GM18505 (cell line): ENCODE measurements around the gene C2CD3.

Experiments used
- ATAC-seq: cut with Tn5 transposase; IDR thresholded peaks from one replicate; pipeline ENCODE4 v1.9.1; 2021; ENCODE audit not compliant: unreplicated experiment
- POLR2A ChIP-seq: IDR thresholded peaks from 4 replicates; pipeline ENCODE4 v1.6.1; 2011; ENCODE audit warnings: borderline replicate concordance; ENCODE audit not compliant: insufficient read depth, insufficient read length; ENCODE audit errors: extremely low read depth

Gene C2CD3, protein sequence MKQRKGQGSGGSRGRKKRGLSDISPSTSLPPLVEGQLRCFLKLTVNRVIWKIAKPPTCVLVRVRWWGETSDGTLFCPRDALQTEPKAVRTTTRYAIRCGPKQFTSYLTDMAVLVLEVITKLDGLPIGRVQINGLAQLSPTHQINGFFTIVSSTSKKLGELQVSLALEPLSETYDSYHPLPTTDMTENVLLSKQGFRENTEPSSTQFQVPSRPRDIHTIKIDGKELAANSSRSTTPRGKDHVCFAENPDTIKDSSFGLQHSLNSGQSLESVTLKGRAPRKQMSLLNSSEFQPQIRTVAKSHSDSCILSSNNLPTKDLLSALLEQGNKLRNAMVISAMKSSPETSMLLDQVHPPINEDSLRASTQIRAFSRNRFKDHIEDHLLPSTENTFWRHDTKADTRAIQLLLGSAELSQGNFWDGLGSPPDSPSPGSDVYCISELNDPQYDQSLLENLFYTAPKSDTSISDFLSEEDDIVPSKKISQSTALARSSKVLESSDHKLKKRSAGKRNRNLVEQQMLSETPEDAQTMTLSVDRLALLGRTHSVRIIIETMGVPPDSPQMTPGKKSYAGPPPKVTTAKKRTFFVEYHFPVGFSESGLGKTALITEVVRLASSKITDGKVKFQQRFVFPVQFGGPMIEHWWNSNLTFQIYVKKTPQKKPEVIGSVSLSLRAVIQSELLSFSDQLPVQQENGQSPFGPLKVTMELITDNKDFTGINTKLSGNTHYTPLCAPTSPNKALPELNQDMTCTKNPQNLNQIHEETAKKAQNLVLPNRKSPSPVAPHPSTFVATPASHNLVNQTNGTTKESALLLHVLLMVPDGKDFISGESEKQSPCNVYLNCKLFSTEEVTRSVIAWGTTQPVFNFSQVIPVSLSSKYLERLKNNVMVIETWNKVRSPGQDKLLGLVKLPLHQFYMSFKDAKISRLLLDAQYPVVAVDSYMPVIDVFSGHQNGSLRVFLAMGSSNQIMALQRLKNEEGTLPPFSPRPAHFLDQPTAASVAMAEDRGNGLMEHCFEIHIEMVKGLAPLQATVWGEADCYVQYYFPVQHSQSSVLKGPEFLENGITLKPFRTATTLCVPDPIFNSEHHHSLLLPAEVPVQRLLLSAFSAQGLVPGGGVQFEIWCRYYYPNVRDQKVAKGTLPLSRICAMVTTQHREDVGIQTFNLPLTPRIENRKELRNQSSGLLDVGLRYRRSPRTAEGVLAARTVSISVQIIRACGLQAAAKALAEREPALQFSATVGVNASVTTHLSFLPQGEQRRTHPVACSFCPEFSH (N-terminal part only)

DNA sequence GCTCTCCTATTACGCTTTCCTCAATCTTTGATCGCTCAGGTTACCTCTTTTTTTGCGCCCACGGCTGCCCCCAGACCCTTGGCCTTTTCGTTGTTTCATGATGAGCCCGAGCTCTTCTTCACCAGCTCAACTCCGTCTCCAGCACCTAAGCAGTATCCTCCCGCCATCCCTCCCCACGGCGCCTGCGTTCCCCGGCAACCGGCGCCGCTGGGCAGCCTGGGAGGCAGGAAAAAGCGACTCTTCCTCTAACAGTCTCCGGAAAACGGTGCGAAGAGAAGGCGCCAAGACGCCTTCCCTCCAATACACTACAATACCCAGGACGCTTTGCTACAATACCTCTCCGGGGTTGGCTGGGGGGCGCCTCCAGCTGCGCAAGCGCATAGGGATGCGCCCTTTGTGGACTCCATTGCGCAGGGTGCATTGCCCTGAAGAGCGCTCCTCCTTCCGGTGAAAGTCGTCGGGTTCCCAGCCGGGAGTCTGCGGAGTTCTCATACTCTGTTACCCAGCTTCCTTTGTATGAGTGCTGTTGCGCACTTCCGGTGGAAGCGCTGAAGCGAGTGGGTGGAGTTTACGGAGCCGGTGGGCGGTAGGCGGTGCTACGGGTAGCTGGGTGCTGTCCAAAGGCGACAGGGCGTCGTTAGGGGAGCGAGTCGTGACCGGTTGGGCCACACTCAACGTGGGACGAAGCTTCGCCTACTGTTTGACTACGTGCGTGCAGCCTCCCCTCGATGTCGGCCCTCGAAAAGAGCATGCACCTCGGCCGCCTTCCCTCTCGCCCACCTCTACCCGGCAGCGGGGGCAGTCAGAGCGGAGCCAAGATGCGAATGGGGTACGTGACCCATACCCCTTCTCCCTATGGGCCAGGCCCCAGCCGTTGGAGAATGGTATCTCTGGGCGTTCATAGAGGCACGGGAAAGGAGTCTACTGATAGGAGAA, at the start of gene C2CD3, which contains the start of gene PPME1:
TSS of gene C2CD3 (minus strand) at position 309 of the 936 bp plus-strand sequence. CDS start at position 99, 210 bp downstream.
TSS of gene PPME1 (plus strand) at position 596 of the 936 bp plus-strand sequence. CDS start at position 729, 133 bp downstream.
- TF ChIP-seq POLR2A: peak; percentile 90
- ATAC-seq: peak; percentile 94

DNA sequence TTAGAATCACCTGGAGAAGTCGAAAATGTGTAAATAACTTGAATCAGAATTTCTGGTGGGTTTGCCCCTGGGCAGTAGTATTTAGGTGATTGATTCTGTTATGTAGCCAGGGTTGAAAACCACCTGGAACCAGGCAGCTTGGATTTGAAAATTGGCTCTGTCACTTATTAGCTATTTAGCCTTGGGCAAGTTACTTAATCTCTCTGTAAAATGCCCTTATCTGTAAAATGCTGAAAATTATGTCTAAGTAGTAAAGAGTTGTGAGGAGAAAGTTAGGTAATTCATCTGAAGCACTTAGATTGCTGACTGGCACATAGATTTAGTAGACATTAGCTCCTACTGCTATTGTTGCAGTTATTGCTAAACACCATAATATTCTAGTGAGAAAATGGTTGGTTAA, 49.6 kb upstream of the C2CD3 start:
- no peak for ATAC-seq
- no peak for TF ChIP-seq POLR2A

DNA sequence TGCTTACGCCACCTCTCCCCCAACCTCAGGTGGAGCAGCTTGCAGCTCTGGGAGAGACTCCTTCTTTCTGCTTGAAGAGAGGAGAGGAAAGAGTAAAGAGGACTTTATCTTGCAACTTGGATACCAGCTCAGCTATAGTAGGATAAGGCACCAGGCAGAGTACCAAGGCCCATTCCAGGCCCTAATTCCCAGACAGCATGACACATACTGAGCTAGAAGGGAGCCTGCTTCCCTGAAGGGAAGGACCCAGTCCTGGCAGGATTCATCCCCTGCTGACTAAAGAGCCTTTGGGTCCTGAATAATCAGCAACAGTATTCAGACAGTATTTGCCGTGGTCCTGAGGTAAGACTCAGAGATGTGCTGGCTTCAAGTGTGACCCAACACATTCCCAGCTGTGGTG, 41.7 kb upstream of the C2CD3 start:
- no peak for ATAC-seq

DNA sequence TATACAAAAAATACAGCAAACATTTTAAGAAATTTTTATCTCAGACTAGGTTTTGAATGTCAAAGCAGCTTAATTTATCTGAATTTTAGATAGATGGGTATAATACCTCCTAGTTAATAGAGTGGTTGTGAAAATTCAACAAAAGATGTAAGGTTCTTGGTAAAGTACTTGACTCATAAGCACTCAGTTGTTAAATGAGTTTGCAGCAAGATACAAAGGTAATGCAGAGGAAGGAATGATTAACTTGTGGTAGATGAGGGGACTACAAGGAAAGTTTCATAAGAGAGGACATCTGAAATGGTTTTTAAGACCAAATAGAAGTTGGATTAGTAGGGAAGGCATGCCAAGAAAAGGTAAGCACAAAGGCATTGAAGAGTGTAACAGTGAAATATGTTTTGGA, 37.7 kb upstream of the C2CD3 start:
- no peak for ATAC-seq

More for the DNA sequence above, 41.7 kb upstream of the C2CD3 start:
- no peak for TF ChIP-seq POLR2A

DNA sequence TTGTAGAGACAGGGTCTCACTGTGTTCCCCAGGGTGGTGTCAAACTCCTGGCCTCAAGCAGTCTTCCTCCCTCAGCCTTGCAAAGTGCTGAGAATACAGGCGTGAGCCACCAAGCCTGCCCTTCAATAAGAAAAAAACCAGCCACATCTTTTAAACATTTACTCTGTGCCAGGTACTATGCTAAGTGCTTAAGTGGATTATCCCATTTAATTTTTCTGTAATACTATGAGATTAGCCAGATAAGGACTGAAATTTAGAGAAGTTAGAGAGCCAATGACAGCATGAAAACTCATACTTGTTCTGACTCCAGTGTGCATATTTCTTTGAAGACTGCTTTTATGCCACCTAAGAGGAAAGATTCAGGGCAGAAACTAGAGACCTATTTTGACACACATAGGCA, 35.9 kb upstream of the C2CD3 start:
- TF ChIP-seq POLR2A: no peak
- no peak for ATAC-seq

More for the DNA sequence above, 37.7 kb upstream of the C2CD3 start:
- no peak for TF ChIP-seq POLR2A

DNA sequence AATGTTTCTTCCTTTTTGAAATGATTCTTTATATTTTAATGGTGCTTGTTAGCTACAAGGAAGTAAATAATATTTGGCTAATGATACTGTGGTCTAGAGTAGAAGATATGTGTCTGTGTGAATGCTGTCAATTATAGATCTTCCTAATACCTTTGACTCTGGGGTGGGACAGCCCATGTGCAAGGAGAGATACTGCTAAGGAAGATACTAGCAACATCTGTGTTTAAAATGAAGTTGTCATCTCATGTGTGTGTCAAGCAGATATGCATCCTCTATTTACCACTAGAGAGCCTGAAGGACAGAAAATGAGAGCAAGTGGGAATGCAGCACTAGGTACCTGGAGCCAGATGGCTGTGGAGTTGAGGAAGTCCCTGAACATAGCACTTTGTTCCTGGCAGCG, 34.4 kb upstream of the C2CD3 start:
- ATAC-seq: no peak
- no peak for TF ChIP-seq POLR2A

DNA sequence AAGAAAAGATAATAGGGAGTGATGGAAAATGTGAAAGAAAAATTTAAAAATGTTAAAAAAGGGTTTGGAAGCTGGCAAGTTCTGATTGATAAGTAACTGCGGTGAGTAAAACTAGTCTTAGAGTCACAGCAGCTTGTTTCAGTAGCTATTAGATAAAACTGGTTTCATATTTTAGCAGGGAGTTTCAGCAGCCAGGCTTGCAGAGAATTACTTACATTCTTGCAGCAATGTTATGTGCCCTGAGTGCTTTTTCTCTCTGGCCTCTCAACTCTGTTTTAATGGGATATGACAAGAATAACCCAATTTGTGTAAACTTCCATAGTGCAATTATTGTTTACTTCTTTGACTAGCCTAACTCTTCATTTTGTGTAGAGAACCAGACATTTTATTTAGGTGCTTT, 33.9 kb upstream of the C2CD3 start:
- TF ChIP-seq POLR2A: no peak
- no peak for ATAC-seq

DNA sequence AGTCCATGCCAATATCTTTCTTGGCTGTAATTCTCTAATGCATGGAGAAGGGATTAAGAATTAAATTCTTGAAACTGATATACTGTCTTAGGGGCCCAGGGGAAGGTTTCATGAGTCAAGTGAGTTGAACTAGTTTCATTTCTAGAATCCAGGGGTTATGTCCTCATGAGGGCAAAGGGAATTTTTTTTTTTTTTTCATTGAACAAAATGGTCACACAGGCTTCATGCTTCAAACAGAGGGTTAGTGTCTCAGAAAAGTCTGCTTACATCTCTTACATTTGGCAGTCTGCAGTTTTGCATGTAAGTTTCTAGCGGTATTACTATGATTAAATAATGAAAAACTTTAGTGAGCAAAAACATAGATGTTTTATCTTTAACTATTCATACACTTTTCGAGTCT, 33.2 kb upstream of the C2CD3 start:
- no peak for ATAC-seq

DNA sequence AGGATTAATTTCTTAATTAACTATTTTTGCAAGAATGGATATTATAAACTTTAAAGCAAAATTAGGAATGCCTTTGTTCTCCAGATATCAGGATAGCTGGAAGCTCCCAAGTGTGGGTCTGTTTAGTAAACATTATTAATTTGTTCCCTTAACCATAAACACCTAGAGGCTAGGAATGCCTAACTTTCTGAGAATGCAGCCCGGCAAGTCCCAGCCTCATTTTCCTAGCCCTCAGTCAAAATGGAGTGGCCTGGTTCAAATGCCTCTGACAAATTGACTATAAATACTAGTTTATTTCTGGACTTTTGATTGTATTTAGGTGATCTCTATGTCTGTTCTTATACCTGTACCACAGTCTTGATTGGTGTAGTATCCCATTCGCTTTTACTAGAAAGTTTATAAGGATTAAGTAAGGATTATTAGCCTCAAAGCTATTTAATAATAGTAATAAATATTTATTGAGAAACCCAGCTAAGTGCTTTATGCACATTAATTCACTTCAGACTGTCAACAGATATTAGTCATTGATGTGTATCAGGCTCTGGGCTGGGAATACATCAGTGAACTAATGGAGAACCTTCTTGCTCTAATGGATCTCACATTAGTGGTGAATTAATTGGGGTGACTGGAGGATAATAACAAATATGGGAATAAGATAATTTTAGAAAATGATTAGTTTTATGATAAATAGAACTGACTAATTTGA, 26.1 kb upstream of the C2CD3 start:
- TF ChIP-seq POLR2A: no peak

More for the DNA sequence above, 33.2 kb upstream of the C2CD3 start:
- TF ChIP-seq POLR2A: no peak

DNA sequence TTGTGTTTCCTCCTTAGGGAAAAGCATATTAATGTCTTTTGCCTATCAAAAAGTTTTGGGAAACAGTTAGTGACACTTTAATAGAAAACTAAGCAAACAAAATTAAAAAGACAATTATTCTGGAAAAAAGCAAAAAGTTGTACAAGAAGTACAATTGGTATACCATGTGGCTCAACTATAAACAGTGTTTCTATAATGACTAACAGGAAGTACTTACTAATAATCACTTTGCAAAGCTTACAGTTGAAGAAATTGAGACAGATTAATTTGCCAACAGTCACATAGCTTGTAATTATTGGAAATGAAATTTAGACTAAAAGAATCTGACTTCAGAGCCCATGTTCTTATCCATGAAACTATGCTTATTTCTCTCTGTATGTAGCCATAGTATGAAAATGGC, 25.0 kb upstream of the C2CD3 start:
- no peak for ATAC-seq

More for the DNA sequence above, 26.1 kb upstream of the C2CD3 start:
- ATAC-seq: no peak

DNA sequence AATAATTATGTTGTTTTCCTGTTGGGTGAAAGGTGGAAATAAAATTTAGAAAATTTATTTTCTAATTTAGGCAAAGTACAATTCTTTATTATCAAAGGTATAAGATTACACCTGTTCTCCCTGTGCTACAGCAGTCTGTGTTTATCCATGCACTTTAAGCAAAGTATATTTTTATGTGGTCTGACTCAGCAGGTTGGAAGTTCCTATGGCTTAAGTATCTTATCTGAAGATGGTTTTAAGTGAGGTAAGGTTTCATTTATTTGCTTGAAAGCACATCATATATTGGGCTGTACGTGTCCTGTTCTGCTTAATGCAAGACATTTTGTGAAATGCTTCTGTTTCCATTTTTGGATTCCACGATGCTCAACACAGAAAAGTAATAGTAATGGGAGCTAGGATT, 14.9 kb upstream of the C2CD3 start:
- no peak for ATAC-seq
- no peak for TF ChIP-seq POLR2A

More for the DNA sequence above, 25.0 kb upstream of the C2CD3 start:
- no peak for TF ChIP-seq POLR2A

DNA sequence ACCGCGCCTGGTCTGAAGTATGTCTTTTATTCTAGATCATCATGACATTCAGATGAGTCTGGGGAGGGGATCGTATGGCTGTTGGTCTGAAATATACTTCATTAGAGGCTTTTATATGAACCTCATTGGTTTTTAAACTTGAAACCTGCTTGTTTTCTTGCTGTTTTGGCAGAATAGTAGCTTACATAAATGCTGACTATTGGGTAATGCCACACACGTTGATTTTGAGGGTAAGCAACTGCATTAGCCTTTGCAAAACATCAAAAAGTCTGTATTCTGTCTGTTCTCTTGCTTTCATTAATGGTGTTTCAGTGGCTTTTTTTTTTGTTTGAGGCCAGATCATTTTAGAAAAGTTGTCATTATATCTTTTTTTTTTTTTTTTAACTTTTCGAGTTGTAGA, 14.5 kb upstream of the C2CD3 start:
- no peak for ATAC-seq
- TF ChIP-seq POLR2A: no peak

DNA sequence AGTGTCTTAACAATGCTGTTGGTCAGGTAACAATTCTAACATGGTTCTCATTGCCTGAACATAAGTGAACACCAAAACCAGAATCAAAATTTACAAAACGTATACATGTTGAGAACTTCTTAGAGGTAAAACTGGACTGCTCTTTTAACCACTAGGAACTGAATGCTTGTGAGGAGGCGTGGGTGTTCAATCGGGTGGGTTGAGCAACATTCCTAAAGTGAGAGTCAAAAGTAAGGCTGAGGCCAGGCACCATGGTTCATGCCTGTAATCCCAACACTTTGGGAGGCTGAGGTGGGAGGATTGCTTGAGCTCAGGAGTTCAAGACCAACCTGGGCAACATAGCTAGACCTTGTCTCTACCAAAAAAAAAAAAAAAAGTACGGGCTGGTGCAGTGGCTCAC, 11.8 kb upstream of the C2CD3 start:
- no peak for ATAC-seq
- TF ChIP-seq POLR2A: no peak
